ENCODE measurements around the gene AHRR.

DNA sequence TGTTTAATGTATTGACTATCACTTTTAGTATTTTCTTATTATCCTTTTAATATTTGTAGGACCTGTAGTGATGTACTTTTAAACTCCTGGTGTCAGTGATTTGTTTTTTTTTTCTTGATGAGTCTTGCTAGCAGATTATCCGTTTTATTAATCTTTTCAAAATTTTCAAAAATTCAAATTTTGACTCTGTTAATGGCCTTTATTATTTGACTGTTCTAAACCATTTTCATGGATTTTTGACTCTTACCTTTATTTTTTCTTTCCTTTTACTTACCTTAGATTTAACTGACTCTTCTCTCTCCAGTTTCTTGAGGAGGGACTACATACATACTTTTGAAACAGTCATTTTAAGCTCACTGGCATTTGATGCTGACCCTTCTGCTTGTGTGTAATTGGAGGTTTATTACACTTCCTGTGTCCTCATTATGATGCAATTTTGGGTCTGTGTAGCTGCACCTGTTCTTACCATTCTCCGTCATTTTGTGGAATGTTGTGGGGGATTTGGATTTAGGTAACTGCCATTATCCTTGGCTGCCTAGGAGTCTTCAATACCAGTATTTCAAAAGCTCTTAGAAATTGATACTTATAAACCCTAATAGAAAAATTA is 89.5 kb downstream of the AHRR start:
- TF ChIP-seq, protein P1, sequence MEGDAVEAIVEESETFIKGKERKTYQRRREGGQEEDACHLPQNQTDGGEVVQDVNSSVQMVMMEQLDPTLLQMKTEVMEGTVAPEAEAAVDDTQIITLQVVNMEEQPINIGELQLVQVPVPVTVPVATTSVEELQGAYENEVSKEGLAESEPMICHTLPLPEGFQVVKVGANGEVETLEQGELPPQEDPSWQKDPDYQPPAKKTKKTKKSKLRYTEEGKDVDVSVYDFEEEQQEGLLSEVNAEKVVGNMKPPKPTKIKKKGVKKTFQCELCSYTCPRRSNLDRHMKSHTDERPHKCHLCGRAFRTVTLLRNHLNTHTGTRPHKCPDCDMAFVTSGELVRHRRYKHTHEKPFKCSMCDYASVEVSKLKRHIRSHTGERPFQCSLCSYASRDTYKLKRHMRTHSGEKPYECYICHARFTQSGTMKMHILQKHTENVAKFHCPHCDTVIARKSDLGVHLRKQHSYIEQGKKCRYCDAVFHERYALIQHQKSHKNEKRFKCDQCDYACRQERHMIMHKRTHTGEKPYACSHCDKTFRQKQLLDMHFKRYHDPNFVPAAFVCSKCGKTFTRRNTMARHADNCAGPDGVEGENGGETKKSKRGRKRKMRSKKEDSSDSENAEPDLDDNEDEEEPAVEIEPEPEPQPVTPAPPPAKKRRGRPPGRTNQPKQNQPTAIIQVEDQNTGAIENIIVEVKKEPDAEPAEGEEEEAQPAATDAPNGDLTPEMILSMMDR (conservative IDR thresholded peaks at IDR 0.05; ENCODE audit: low read length), result no peak
- no peak for TF ChIP-seq EZH2phosphoT487 (IDR thresholded peaks at IDR 0.05; ENCODE audit: borderline replicate concordance, low read depth, low read length)

All from OCI-LY7 (cell line).